SU-DHL-6 (cell line): Measurements from ENCODE around the gene FRK.

Experiments
- EZH2phosphoT487 ChIP-seq: fragments of 200-600 bp; sonication (generic), shearing (Covaris generic); conservative IDR thresholded peaks from 2 replicates; pipeline ENCODE4 v1.6.1; 2018; ENCODE audit warnings: mild to moderate bottlenecking, antibody characterized with exemption, low read length, moderate library complexity, mixed read lengths
- TF ChIP-seq, protein P1 (sequence below): fragments of 200-600 bp; sonication (generic); IDR thresholded peaks from one replicate; pipeline ENCODE4 v1.5.1; 2017; ENCODE audit warnings: antibody characterized with exemption, mild to moderate bottlenecking, low read length, moderate library complexity; ENCODE audit not compliant: insufficient read depth, poor library complexity, severe bottlenecking

DNA sequence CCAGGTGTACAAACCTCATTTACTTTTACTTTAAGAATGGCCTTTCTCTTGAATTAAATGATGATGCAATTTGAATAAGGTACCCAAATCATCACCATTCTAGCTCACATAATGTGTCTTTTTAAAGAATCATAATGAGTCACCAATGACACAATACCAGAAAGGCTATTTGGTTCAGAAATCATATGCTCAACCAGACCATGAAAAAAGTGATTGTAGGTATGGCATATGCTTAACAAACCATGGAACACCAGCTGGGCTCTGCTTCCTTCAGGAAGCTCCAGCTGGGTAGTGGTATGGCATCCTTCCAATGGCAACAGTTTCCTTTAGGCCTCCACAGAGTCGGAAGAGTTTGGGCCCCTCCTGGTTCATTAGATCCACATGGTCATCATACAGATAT is 128.2 kb downstream of the FRK start:
- TF ChIP-seq, protein P1, sequence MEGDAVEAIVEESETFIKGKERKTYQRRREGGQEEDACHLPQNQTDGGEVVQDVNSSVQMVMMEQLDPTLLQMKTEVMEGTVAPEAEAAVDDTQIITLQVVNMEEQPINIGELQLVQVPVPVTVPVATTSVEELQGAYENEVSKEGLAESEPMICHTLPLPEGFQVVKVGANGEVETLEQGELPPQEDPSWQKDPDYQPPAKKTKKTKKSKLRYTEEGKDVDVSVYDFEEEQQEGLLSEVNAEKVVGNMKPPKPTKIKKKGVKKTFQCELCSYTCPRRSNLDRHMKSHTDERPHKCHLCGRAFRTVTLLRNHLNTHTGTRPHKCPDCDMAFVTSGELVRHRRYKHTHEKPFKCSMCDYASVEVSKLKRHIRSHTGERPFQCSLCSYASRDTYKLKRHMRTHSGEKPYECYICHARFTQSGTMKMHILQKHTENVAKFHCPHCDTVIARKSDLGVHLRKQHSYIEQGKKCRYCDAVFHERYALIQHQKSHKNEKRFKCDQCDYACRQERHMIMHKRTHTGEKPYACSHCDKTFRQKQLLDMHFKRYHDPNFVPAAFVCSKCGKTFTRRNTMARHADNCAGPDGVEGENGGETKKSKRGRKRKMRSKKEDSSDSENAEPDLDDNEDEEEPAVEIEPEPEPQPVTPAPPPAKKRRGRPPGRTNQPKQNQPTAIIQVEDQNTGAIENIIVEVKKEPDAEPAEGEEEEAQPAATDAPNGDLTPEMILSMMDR, result no peak
- TF ChIP-seq EZH2phosphoT487, result no peak
